PC-9 (cell line): ENCODE measurements around the gene PHYHD1.

Experiments
- CTCF ChIP-seq: fragments of 200-600 bp; sonication (generic); conservative IDR thresholded peaks from 2 replicates; pipeline ENCODE4 v1.6.1; 2017; ENCODE audit warnings: mixed run types, antibody characterized with exemption, mild to moderate bottlenecking, moderate library complexity
- EZH2 ChIP-seq: fragments of 200-600 bp; sonication (generic); IDR thresholded peaks from 2 replicates; pipeline ENCODE4 v1.8.0; 2017; ENCODE audit warnings: antibody characterized with exemption, low read depth

GRCh38 chr9:128943832-128944620 lies 23.2 kb downstream of the PHYHD1 start:
- TF ChIP-seq CTCF (no peak), EZH2 (no peak)
